ENCODE results near the gene COL9A3. TPM values are rescaled to one million over a fixed set of nuclear protein-coding genes. Genes with fewer than 3 reads are reported as not detected.

Gene COL9A3
- total RNA-seq, 2 experiments from 2014 or later: not detected

DNA sequence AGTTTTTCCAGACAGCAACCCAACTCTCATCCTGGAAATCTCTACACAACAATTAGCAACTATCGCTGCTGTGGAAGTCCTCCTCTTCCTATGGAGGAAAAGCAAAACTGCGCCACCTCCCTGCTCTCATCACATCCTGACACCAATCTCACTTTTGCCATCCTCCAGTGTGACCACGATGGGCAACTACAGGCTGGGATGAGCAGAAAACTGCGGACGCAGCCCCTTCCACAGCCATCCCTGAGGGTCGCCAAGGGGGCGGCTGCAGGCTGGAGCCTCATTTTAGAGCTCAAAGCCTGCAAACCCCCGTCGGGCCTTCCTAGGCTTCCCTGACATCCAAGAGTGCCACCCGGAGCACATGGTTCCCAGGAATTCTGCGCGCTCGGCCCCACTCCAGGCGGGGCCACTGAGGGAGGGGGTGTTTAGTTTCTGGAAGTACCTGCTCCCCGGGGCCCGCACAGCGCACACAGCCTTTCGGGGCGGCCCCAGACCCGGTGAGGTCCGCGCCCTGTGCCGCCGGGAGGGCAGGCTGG lies 43.6 kb downstream of the COL9A3 start:
- peaks cover 0 to 6% of the 10 kb centered on the region in 2 experiments for H3K9me3 ChIP-seq (ENCODE audit: control insufficient read depth in 1 of 2, insufficient read depth in 1 of 2, low read length in 2 of 2)
- Mint-ChIP-seq H3K36me3 (ENCODE audit: low read depth) (peaks cover 21% of the 10 kb centered on the region), H3K4me3 (peak overlapping the region; percentile 83), H3K9me3 (no peaks in the 10 kb centered on the region), H3K27ac (peak overlapping the region; percentile 78), H3K4me1 (ENCODE audit: low read depth) (peaks cover 27% of the 10 kb centered on the region), H3K27me3 (no peaks in the 10 kb centered on the region)
- H3K4me3 ChIP-seq (ENCODE audit: low read length): peak overlapping the region; percentile 39
- no peaks in the 10 kb centered on the region for H3K27me3 ChIP-seq (ENCODE audit: control insufficient read depth in 1 of 2, insufficient read depth in 2 of 2, low read length in 2 of 2)
- POLR2A ChIA-PET: interaction anchor here (1.2 to 2.5 kb wide), 6 partner anchors 30 to 121 kb away, joined by 4 to 20 read pairs (median 10); partner anchors contain the start of gene COL9A3
- intact Hi-C loops (cut with DNase I, micrococcal nuclease): loop anchor here in 1 of 2 experiments (2.0 to 5.0 kb wide), 2 partner anchors 34 to 53 kb away; no protein-coding TSS in a partner anchor
- DNase-seq (peak in 1 of 14 experiments; percentile 45), ATAC-seq (ENCODE audit: poor library complexity) (no peak)
- no peak for TF ChIP-seq CTCF (IDR thresholded peaks at IDR 0.05)
- H3K36me3 ChIP-seq (ENCODE audit: insufficient read depth, low read length): no peaks in the 10 kb centered on the region
- peaks cover 13% of the 10 kb centered on the region for H3K4me1 ChIP-seq (ENCODE audit: insufficient read depth, low read length)
- CTCF ChIA-PET: no interaction called here
- H3K27ac ChIP-seq (ENCODE audit: low read depth in 1 of 2, low read length in 2 of 2): no peak overlapping the region

- Histone ChIP-seq H3K36me3 (ENCODE audit: insufficient read depth, low read length) (no peaks in the 10 kb centered on the region), H3K4me1 (ENCODE audit: insufficient read depth, low read length) (peaks cover 13% of the 10 kb centered on the region), H3K27me3 (ENCODE audit: control insufficient read depth in 1 of 2, insufficient read depth in 2 of 2, low read length in 2 of 2) (no peaks in the 10 kb centered on the region), H3K9me3 (ENCODE audit: control insufficient read depth in 1 of 2, insufficient read depth in 1 of 2, low read length in 2 of 2) (peaks cover 0 to 6% of the 10 kb centered on the region in 2 experiments), H3K27ac (ENCODE audit: low read depth in 1 of 2, low read length in 2 of 2) (no peak overlapping the region), H3K4me3 (ENCODE audit: low read length) (peak overlapping the region; percentile 39)
- POLR2A ChIA-PET: interaction anchor here (0.5 to 2.5 kb wide), 17 partner anchors 27 to 1095 kb away, joined by 3 to 20 read pairs (median 9); partner anchors contain the start of genes COL9A3, DIDO1, GID8 and MRGBP
- Mint-ChIP-seq H3K9me3 (no peaks in the 10 kb centered on the region), H3K36me3 (ENCODE audit: low read depth) (peaks cover 21% of the 10 kb centered on the region), H3K27me3 (no peaks in the 10 kb centered on the region), H3K4me3 (peak overlapping the region; percentile 54), H3K27ac (no peak overlapping the region), H3K4me1 (ENCODE audit: low read depth) (peaks cover 27% of the 10 kb centered on the region)
- TF ChIP-seq CTCF (IDR thresholded peaks at IDR 0.05): no peak
- CTCF ChIA-PET: interaction anchor here (1.4 kb wide), 1 partner anchor 111 kb away, joined by 3 read pairs; no protein-coding TSS in a partner anchor
- intact Hi-C loops (cut with DNase I, micrococcal nuclease): loop anchor here in 1 of 2 experiments (2.0 to 5.0 kb wide), 2 partner anchors 34 to 54 kb away; no protein-coding TSS in a partner anchor
- DNase-seq (peak in 12 of 14 experiments; percentile 10 to 83 (median 45)), ATAC-seq (ENCODE audit: poor library complexity) (peak; percentile 43)
Measured at GRCh38 chr20:62860924-62861691, 44.3 kb downstream of the COL9A3 start.

DNA sequence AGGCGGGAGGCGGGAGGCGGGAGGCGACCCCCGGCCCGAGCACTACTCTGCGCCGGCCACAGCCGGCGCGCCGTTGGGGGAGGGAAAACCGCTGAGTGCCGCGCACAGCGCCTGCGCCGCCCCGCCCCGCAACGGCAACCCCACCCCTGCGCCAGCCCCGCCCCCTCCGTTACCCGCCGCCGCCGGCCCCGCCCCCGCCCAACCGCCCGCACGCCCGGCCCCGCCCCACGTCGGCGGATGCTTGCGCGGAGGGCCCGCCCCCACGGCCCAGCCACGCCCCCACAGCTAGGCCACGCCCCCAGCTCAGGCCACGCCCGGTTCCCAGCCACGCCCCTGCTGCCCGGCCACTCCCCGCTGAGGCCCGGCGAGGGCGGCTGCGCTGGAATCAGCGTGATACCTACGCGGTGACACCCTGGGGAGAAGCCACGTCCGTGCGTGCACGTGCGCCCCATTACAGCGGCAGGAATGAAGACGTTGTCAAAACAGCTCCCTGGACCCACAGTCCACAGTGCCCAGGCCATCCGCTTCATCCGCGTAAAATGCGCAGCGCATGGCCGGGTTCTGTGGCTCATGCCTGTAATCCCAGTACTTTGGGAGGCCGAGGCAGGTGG lies 45.0 kb downstream of the COL9A3 start, which contains the start of gene TCFL5:
Gene TCFL5, minus strand, starts transcription at position 97 of the 611 bp plus-strand sequence. CDS start 152 bp downstream, outside the sequence.
- Histone ChIP-seq H3K27me3 (ENCODE audit: control insufficient read depth in 1 of 2, insufficient read depth in 2 of 2, low read length in 2 of 2) (no peaks in the 10 kb centered on the region), H3K4me3 (ENCODE audit: low read length) (peak within 1 kb of the TSS; percentile 39), H3K9me3 (ENCODE audit: control insufficient read depth in 1 of 2, insufficient read depth in 1 of 2, low read length in 2 of 2) (peaks cover 0 to 6% of the 10 kb centered on the region in 2 experiments), H3K27ac (ENCODE audit: low read depth in 1 of 2, low read length in 2 of 2) (peak within 1 kb of the TSS in 1 of 2 donors; percentile 21), H3K4me1 (ENCODE audit: insufficient read depth, low read length) (peaks cover 13% of the 10 kb centered on the region), H3K36me3 (ENCODE audit: insufficient read depth, low read length) (no peaks in the 10 kb centered on the region)
- Mint-ChIP-seq H3K36me3 (ENCODE audit: low read depth) (peaks cover 19% of the 10 kb centered on the region), H3K4me3 (peak within 1 kb of the TSS; percentile 83), H3K27me3 (no peaks in the 10 kb centered on the region), H3K9me3 (no peaks in the 10 kb centered on the region), H3K4me1 (ENCODE audit: low read depth) (peaks cover 27% of the 10 kb centered on the region), H3K27ac (peak within 1 kb of the TSS; percentile 83)
- peak; percentile 87 for ATAC-seq (ENCODE audit: poor library complexity)
- intact Hi-C loops (cut with DNase I, micrococcal nuclease): loop anchor here in 1 of 2 experiments (2.0 to 5.0 kb wide), 3 partner anchors 35 to 67 kb away; no protein-coding TSS in a partner anchor
- peak; percentile 88 to 98 (median 92) for DNase-seq
- CTCF ChIA-PET: interaction anchor here (1.4 kb wide), 1 partner anchor 111 kb away, joined by 3 read pairs; no protein-coding TSS in a partner anchor
- no peak for TF ChIP-seq CTCF (IDR thresholded peaks at IDR 0.05)
- POLR2A ChIA-PET: interaction anchor here (0.9 to 2.5 kb wide), 18 partner anchors 9 to 1094 kb away, joined by 3 to 20 read pairs (median 7); partner anchors contain the start of genes COL9A3, DIDO1, GID8 and MRGBP
